Prostate gland (tissue), 2 donors: ENCODE results near the gene IFNA21. TPM values are rescaled to one million over a fixed set of nuclear protein-coding genes. Genes with fewer than 3 reads are reported as not detected.

ENCODE experiments used
- DNase-seq: peaks from one replicate; pipeline ENCODE4 v3.0.0-alpha.2; 2019; ENCODE audit warnings: low spot score
- H3K27ac ChIP-seq, 2 donors: fragments of 200-600 bp; sonication (generic); 2 replicates each; pipeline ENCODE4 v1.5.1; 2017 to 2019
- H3K27me3 ChIP-seq: fragments of 200-600 bp; sonication (generic); replicated peaks from 2 replicates; pipeline ENCODE4 v1.5.1; 2019; ENCODE audit not compliant: insufficient read depth
- H3K36me3 ChIP-seq, 2 donors: fragments of 200-600 bp; sonication (generic); 1 replicate in 1 of 2; 2 replicates in 1 of 2; pipeline versions ENCODE4 v1.5.1 to v1.8.1; 2017 to 2019
- H3K4me1 ChIP-seq: fragments of 200-600 bp; sonication (generic); replicated peaks from 2 replicates; pipeline ENCODE4 v1.5.1; 2019
- H3K4me3 ChIP-seq, 2 donors: fragments of 200-600 bp; sonication (generic); 2 replicates each; pipeline ENCODE4 v1.5.1; 2017 to 2019
- H3K9me3 ChIP-seq: fragments of 200-600 bp; sonication (generic); 2 replicates; pipeline ENCODE4 v1.5.1; 2017
- POLR2A ChIP-seq: fragments of 450-650 bp; IDR thresholded peaks from one replicate; pipeline ENCODE4 v1.6.1; 2016; ENCODE audit warnings: antibody characterized with exemption, mild to moderate bottlenecking
- POLR2AphosphoS5 ChIP-seq: sonication (generic); formaldehyde crosslinking; IDR thresholded peaks from one replicate; pipeline ENCODE4 v1.6.1; 2017; ENCODE audit warnings: antibody characterized with exemption
- WGBS: methylation state at CpG from one replicate; pipeline ENCODE4 v1.1.5; 2018; 5-methylcytosine and 5-hydroxymethylcytosine counted together
- intact Hi-C: fragments of 100-400 bp; cut with DNase I; formaldehyde crosslinking; loops from one replicate; pipeline ENCODE4 v1.14.2; 2022
- total RNA-seq, 2 donors: library from RNA; depleted of rRNA; stranded (reverse); fragments of >200 nt; gene quantifications; one replicate each; pipeline ENCODE4 v1.1.0, GENCODE V29; 2016
- TF ChIP-seq, protein P1 (sequence below), 4 experiments: fragments of 200-600 bp in 2 of 4; fragments of 450-650 bp in 2 of 4; sonication (generic) in 2 of 4; IDR thresholded peaks; 1 replicate in 3 of 4; 2 replicates in 1 of 4; pipeline ENCODE4 v1.5.1; 2016 to 2019; ENCODE audit warnings: antibody characterized with exemption in 4 of 4, mild to moderate bottlenecking in 2 of 4, moderate library complexity in 2 of 4

Gene IFNA21
- total RNA-seq, 2 donors from 2014 or later: not detected

DNA sequence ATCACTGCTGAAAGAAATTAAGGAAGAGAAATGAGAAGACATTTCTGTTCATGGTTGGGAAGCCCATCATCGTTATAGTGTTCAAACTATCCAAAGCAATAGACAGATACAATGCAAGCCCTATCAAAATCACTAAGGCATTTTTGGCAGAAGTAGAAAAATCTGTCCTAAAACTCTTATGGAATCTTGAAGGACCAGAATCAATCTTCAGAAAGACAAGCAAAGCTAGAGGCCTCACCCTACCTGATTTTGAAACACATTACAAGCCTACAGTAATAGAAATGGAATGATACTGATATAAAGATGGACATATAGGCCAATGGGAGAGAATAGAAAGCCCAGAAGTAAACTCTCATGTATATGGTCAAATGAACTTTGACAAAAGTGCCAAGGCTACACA lies 4.9 kb upstream of the IFNA21 start:
- 79% methylated on average over 1 of the region's 1 CpG for WGBS
- TF ChIP-seq POLR2AphosphoS5 (no peak), POLR2A (no peak)
- TF ChIP-seq, protein P1, sequence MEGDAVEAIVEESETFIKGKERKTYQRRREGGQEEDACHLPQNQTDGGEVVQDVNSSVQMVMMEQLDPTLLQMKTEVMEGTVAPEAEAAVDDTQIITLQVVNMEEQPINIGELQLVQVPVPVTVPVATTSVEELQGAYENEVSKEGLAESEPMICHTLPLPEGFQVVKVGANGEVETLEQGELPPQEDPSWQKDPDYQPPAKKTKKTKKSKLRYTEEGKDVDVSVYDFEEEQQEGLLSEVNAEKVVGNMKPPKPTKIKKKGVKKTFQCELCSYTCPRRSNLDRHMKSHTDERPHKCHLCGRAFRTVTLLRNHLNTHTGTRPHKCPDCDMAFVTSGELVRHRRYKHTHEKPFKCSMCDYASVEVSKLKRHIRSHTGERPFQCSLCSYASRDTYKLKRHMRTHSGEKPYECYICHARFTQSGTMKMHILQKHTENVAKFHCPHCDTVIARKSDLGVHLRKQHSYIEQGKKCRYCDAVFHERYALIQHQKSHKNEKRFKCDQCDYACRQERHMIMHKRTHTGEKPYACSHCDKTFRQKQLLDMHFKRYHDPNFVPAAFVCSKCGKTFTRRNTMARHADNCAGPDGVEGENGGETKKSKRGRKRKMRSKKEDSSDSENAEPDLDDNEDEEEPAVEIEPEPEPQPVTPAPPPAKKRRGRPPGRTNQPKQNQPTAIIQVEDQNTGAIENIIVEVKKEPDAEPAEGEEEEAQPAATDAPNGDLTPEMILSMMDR (IDR thresholded peaks at IDR 0.05): no peak

DNA sequence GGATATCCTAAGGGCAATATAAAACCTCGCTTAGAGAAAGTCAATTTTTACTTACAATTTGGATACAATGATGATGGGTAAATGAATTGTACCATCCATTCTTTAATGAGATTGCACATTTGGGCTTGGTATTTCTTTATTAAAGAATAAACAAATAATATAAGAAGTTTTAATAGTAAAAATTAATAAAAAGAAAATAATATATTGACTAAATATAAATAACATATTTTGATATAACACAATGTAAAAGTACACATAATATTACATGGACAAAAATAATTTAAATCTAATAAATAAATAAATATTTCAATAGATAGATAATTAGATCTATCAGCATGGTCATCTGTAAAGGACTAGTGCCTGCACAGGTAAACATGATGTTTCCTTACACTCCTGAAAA lies 944 bp downstream of the IFNA21 start:
- TF ChIP-seq POLR2A: no peak
- no peak for TF ChIP-seq POLR2AphosphoS5
- TF ChIP-seq, protein P1 (IDR thresholded peaks at IDR 0.05): no peak
- no peaks in the 10 kb centered on the region for H3K4me1 ChIP-seq
- no peak overlapping the region for H3K27ac ChIP-seq
- no peaks in the 10 kb centered on the region for H3K27me3 ChIP-seq
- 91% methylated on average over 1 of the region's 1 CpG for WGBS
- no peak overlapping the region for H3K4me3 ChIP-seq
- H3K9me3 ChIP-seq: no peaks in the 10 kb centered on the region
- intact Hi-C loops: no loop called here
- no peaks in the 10 kb centered on the region for H3K36me3 ChIP-seq
- DNase-seq: no peak

More for the DNA sequence above, 4.9 kb upstream of the IFNA21 start:
- H3K9me3 ChIP-seq: no peaks in the 10 kb centered on the region
- no peaks in the 10 kb centered on the region for H3K36me3 ChIP-seq
- H3K27me3 ChIP-seq: no peaks in the 10 kb centered on the region
- intact Hi-C loops: no loop called here
- no peak overlapping the region for H3K4me3 ChIP-seq
- H3K4me1 ChIP-seq: no peaks in the 10 kb centered on the region
- H3K27ac ChIP-seq: no peak overlapping the region
- no peak for DNase-seq

DNA sequence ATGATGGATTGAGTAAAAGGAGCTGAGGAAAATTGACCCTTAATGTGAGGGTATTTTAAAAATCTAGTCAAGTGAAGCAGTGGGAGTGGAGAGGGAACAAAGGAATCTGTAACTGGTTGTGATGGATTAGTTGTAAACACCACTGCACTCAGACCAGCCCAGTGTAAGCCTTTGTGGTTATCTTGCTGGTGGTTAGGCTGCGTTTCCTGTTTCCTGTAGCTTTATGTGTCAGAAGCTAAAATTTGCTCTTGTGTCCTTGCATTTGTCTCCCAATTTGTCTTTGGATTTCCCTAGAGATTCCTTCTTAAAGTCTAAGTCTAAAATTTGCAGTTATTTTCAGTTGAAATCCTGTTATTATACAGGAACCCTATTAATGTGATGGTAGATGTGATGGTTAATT lies 6.3 kb downstream of the IFNA21 start:
- Histone ChIP-seq H3K4me1 (no peaks in the 10 kb centered on the region), H3K4me3 (no peak overlapping the region), H3K36me3 (no peaks in the 10 kb centered on the region), H3K27ac (no peak overlapping the region), H3K27me3 (no peaks in the 10 kb centered on the region), H3K9me3 (no peaks in the 10 kb centered on the region)
- TF ChIP-seq POLR2AphosphoS5: no peak
- TF ChIP-seq, protein P1 (IDR thresholded peaks at IDR 0.05): no peak
- intact Hi-C loops: no loop called here
- DNase-seq: no peak
- 24% methylated on average over 1 of the region's 1 CpG for WGBS

DNA sequence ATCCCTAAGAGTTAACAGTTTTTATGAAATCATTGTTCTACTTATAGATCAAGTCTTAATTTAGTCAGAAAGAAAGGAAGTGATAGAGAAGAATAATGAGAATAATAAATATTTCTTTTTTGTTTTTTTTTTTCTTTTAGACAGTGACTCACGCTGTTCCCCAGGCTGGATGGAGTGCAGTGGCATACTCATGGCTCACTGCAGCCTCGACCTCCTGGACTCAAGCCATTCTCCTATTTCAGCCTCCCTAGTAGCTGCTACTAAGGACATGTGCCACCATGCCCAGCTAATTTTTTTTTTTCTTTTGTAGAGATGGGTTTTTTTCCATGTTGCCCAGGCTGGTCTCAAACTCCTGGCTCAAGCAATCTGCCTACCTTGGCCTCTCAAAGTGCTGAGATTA lies 11.0 kb downstream of the IFNA21 start:
- TF ChIP-seq, protein P1 (IDR thresholded peaks at IDR 0.05): no peak
- TF ChIP-seq POLR2A (no peak), POLR2AphosphoS5 (no peak)
- Histone ChIP-seq H3K27me3 (no peaks in the 10 kb centered on the region), H3K9me3 (no peaks in the 10 kb centered on the region), H3K27ac (no peak overlapping the region), H3K4me1 (no peaks in the 10 kb centered on the region), H3K4me3 (no peak overlapping the region), H3K36me3 (no peaks in the 10 kb centered on the region)
- WGBS: 64% methylated on average over 2 of the region's 2 CpGs
- intact Hi-C loops: no loop called here
- DNase-seq: no peak

DNA sequence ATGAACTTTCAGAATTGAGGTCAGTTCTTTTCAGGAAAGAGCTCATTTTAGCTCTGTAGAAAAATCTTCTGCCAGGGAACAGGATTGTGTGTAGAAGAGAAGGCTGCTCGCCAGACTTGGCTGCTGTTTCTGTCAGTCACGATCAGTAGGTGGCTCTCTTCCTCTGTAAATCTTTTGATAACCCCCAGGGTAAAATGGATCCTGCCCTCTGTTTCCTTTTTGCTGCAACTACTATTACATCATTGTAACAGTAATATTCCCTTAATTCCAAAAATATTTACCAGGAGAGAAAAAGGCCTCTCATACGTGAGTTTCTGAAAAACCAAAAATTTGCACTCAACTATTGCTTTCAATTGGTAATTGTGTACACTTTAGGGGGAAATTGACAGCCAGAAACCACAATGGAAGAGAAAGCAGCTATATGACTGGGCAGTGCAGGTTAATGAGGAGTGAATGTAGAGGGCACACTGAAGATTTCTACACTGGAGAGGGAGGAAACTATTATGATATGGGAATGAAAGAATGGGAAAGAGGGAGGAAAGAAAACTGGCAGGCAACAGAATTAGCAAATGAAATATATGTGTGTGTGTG lies 12.3 kb downstream of the IFNA21 start:
- Histone ChIP-seq H3K27ac (no peak overlapping the region), H3K4me3 (no peak overlapping the region), H3K36me3 (no peaks in the 10 kb centered on the region), H3K27me3 (no peaks in the 10 kb centered on the region), H3K4me1 (no peaks in the 10 kb centered on the region), H3K9me3 (no peaks in the 10 kb centered on the region)
- WGBS: 20% methylated on average over 3 of the region's 3 CpGs
- no peak for DNase-seq
- intact Hi-C loops: no loop called here
- TF ChIP-seq POLR2AphosphoS5: no peak
- TF ChIP-seq, protein P1 (IDR thresholded peaks at IDR 0.05): no peak
- no peak for TF ChIP-seq POLR2A
